Measurements from ENCODE around the gene FH.

- TF ChIP-seq CTCF (IDR thresholded peaks at IDR 0.05) = no peak
- no peak for TF ChIP-seq POLR2A (IDR thresholded peaks at IDR 0.05)
These were observed 36.0 kb upstream of the FH start for GRCh38 chr1:241555526-241555925.

Measured in lower leg skin (tissue), 3 donors.